ENCODE measurements around the gene PCDHB6.
"Not testable (repeated sequence)": the region's sequence is repeated elsewhere in the genome, so short reads cannot be mapped to it uniquely, and the experiment has no call there.

- not testable (repeated sequence) for TF ChIP-seq CTCF, POLR2A, EP300 (IDR thresholded peaks at IDR 0.05)
Observed at GRCh38 chr5:141151632-141152031, 1.8 kb downstream of the PCDHB6 start.
